ENCODE results near the gene ANKRD31.
"Not testable (repeated sequence)": the region's sequence is repeated elsewhere in the genome, so short reads cannot be mapped to it uniquely, and the experiment has no call there.

The ANKRD31 gene, protein sequence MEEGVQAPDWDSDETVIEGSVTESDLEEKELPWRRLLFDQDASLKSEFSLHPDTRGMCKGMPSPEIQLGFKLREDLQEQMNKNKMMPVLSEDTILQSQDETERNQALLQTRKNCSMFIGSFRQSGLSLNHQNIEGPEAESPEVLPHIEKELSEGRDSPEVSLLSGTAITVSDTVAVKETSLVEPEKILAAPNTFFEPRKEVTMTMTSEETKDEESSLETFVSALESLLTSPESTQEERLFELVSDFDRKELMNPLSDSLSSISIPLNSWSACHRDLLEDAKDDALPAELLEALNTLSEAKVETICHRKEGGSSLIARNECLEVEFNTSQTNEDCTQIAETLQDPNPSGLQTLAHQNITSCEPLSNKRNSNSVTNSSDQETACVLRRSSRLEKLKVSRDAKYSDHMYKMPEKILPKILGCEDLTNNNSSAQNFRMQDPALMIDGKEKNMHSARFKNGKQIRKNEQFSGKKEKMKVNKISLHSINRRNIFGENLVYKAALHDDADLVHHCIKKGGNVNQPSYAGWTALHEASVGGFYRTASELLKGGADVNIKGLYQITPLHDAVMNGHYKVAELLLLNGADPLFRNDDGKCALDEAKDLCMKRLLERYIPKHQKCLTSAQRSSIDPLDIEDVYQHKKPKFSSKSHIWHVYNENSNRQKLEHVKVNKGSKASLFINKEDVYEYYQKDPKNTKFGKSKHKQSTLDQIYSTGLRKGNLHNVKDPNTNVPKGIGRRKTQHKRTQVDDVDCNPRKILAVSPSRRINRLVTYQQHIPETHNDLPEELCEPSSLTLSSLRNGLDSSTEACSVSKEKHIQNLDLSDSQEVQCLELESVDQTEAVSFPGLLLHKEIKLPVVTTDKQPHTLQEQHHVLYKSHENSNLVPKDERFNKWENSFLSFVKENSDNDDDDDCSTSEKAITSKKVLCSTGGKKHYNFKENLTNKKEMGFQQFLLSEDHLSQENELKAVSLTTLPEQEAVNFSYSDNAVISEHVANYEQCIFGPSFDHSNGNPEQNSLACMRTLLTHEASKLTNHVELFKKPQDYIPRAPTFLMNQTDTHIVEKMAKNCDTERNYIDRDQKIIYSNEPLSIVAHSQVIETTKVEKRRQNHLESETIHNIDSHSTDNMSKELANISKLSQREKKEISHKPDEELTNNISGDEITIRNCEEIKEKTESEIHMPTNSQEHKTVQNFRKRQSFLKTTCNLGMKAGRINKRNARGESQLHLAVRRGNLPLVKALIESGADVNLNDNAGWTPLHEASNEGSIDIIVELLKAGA (N-terminal part only)

DNA sequence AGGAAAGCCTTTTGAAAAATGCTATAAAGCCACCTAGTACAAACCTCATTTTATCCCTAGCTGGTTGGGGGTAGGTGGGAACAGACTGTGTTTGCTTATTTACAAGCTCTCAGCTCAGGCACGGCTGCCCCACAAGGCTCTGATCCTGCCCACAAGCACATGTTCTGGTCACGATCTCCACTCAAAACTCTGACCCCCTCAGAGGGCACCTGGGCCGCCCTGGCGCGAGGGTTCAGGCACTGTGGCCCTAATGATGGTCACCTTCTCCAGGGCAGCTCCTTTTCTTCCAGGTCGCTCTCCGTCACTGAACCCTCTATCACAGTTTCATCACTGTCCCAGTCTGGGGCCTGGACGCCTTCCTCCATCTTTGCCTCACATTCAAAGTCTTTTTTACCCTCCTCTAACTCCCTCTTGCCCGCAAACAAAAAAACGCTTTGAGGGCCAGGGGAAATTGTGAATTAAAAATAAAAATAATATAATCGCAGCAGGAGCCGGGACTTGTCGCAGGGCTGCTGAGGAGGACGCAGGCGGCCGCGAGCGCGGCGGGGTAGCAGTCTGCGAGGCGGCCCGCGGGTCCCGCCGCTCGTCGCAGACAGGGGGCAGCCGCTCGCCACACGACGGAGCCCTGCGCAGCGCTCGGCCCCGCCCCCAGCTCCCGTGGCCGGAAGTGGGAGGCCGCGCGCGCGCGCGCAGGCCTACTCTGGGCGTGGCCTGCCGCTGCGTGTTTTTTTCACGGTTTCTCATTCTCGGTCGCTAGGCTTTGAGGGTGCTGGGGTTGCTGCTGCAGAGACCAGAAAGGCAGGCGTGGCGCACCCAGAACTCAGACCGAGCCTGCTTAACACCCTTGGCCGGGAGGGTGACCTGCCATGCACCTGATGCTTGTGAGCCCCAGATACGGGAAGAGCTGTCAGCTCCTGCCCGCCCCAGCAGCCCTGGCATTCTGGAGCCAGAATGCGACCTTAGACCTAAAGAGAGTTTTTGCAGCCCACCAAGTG, at the start of gene ANKRD31:
Gene ANKRD31 (minus strand): TSS at position 557 of the 995 bp plus-strand sequence. CDS start 192 bp downstream, at position 365.
- peak within 1 kb of the TSS; percentile 75 for H3K4me3 ChIP-seq (ENCODE audit: low read depth, low read length)
- peak; percentile 31 for DNase-seq (ENCODE audit: low read depth)

DNA sequence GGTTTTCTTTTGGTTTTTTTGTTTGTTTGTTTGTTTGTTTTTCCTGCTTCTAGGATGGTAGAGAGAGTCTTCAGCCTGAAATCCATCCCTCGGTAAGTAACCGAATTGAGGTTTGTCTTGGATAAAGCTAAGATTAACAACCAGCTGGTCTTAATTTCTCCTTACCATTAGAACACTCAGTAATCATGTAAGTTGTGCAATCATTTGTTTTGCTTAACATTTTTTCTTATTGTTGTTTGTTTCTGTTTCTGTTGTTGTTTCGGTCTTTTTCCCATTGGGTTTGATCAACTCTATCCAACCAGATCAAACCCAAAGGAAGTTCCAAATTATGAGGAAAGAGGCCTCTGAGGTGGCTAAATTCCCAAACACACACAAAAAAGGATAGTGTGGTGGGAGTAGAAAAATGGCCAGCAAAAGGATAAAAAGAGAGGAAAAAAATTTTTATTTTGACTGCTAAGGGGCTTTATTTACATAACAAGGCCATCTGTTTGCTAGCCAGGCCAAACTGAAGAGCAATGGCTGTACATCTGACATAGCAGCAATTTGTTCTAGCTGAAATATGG, 49.6 kb upstream of the ANKRD31 start:
- no peak for DNase-seq (ENCODE audit: low read depth)
- H3K4me3 ChIP-seq (ENCODE audit: low read depth, low read length) = no peak overlapping the region

DNA sequence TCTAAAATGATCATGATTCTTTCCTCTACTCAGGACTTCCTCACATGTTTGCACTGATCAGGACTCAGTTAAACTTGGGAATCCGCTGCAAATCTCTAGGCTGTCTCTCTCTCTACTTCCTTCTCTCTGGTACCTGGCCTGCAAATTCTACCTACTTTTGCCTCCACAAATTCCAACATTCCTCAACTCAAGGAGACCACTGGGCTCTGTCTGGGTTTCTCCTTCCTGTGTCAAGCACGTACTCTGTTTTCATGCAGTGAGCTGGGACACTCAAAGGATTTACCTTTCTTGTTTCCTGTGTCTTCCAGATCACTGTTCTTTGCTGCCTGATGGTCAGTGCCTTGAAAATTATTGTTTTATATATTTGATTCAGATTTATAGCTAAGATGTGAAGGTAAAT, 45.9 kb upstream of the ANKRD31 start:
- H3K4me3 ChIP-seq (ENCODE audit: low read depth, low read length) = no peak overlapping the region
- DNase-seq (ENCODE audit: low read depth) = no peak

DNA sequence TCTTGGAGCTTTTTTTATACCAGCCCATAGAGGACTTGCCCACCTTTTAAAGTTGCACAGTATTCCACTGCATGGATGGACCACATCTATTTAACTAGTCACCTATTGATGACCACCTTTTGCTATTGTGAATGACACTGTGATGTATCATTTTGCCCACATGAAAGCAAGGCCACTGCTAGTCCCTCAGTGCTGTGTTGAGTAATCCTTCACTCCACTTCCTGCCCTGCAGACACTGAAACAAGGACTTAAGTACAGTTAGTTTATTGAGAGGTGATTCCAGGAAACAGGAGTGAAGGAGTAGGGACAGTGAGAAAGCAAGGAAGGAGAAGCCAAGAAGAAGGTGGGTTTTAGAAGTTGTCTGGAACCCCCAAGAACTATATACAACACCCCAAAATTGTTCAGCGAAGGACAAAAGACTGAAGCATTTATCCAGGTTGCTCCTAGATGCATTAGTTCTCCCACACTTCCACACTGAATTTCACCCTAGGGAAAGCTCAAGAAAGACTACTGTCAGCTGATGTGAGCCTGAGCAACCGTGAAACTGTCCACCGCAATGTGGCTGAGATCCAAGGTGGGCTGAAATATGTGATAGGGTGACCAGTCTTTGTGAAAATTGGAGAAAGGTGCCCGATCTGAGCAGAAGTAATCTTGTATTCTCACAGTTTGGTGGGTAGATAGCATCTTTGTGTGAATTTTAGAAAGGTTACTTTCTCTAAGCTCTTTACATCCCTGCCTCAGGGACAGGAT, 45.2 kb upstream of the ANKRD31 start:
- DNase-seq (ENCODE audit: low read depth) = no peak
- no peak overlapping the region for H3K4me3 ChIP-seq (ENCODE audit: low read depth, low read length)

DNA sequence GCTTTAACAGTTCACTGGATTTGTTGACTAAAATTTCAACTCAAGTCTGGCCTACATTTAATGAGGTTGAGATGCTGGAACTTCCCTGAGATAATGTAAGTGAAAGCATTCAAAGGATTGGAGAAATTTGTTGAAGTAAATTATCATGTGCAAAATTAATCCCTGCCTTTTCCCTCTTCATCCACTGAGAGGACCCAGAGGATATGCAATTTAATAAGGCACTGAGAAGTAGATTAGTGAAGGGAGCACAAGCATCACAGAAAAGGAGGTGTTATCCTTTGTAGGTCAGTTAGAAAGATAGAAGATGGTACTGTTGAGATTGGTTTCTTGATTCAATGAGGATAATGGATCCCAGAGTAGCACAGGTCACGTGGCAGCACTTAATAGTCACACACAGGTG, 42.6 kb upstream of the ANKRD31 start:
- DNase-seq (ENCODE audit: low read depth) = no peak

DNA sequence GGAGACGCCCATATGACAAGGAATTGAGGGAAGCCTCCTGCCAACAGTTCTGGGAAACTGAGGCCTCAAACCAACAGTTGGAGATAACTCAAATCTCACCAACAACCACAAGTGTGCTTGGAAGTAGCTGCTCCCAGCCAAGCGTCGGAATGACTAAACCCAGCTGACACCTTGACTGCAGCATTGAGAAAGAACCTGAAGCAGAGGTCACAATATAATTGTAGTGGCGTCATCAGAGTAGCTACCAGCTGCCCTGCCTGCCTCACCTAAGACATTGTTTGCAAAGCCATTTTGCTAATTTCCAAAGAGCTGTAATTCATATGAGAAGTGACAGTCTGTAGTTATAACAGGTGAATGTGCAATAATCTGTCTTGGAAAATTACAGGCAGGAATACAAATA, 40.8 kb upstream of the ANKRD31 start:
- H3K4me3 ChIP-seq (ENCODE audit: low read depth, low read length) = no peak overlapping the region
- no peak for DNase-seq (ENCODE audit: low read depth)

More for the DNA sequence above, 42.6 kb upstream of the ANKRD31 start:
- no peak overlapping the region for H3K4me3 ChIP-seq (ENCODE audit: low read depth, low read length)

DNA sequence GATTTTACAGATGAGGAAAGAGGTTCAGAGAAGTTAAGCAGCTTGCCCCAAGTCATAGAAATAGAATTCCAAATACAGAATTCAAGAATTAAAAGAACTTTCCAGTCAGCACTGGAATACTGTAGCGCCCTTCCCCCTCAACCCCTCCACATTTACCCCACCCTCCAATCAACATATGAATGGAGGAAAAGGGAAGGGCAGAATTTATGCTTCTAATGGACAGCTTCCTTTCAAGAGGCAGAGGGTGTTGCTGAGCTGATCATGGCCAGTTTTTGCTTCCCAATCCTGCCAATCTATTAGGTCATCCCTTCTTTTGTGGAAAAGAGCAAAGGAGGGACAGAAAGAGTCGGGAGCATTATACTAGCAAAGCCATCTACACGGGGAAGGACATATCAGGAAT, 39.1 kb upstream of the ANKRD31 start:
- H3K4me3 ChIP-seq (ENCODE audit: low read depth, low read length) = no peak overlapping the region
- no peak for DNase-seq (ENCODE audit: low read depth)

DNA sequence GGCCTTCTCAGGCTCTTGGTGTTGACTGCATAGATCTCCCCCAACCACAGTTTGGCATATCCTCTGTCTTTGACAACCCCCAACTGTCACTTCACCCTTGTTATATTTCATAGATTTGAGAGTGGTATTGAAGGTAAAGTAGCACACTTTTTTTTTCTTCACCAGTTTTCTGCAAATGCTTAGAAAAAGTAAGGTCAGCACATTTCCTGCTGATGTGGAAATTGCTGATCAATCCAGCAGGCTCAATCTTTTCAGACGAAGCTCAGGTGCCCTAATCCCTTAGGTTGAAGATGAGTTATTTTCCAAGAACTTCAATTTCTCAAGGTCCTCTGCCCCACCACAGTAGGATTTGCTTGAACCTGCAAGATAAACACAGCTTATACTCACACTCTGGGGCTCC, 38.5 kb upstream of the ANKRD31 start:
- no peak overlapping the region for H3K4me3 ChIP-seq (ENCODE audit: low read depth, low read length)
- no peak for DNase-seq (ENCODE audit: low read depth)

DNA sequence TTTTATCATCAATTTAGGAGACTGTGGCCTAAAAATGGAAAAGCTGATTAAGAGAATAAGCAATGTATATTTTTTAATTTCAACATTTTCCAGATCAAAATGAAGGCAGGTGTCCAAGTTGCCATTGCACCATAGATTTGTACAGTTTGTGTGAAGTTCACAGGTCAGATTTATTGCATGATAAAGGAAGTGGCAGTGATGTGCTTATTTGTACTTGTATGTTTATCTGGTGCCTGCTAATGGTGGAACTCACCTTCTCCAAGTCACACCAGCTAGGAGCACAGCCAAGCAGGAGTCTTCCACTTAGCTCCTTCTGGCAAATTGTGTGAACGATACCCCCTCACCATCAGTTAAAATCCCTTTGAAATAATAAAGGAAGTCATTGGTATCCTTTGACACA, 37.8 kb upstream of the ANKRD31 start:
- H3K4me3 ChIP-seq (ENCODE audit: low read depth, low read length) = no peak overlapping the region
- DNase-seq (ENCODE audit: low read depth) = no peak

DNA sequence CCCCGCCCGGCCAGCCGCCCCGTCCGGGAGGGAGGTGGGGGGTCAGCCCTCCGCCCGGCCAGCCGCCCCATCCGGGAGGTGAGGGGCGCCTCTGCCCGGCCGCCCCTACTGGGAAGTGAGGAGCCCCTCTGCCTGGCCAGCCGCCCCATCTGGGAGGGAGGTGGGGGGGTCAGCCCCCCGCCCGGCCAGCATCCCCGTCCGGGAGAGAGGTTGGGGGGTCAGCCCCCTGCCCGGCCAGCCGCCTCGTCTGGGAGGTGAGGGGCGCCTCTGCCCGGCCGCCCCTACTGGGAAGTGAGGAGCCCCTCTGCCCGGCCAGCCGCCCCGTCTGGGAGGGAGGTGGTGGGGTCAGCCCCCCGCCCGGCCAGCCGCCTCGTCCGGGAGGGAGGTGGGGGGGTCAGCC, 33.9 kb upstream of the ANKRD31 start:
- not testable (repeated sequence) for DNase-seq (ENCODE audit: low read depth); H3K4me3 ChIP-seq (ENCODE audit: low read depth, low read length)

DNA sequence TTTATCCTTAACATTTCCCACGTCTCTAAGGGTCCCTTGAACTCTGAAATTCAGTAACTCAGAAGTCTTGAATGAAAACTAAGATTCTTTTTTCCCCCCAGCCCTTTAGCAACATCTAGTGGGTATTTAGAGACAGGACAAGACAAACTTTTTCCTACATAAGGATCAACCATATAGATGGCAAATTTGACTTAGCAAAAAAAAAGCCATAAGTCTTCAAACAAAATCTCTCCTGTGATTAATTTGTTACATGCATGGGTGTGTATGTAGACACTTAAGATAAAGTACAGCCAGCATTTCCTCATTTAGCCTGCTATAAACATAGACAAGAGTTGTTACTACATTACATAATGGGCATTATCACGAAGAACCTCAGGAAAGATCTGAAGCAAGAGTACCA, 29.1 kb upstream of the ANKRD31 start:
- no peak overlapping the region for H3K4me3 ChIP-seq (ENCODE audit: low read depth, low read length)
- peak; percentile 14 for DNase-seq (ENCODE audit: low read depth)

DNA sequence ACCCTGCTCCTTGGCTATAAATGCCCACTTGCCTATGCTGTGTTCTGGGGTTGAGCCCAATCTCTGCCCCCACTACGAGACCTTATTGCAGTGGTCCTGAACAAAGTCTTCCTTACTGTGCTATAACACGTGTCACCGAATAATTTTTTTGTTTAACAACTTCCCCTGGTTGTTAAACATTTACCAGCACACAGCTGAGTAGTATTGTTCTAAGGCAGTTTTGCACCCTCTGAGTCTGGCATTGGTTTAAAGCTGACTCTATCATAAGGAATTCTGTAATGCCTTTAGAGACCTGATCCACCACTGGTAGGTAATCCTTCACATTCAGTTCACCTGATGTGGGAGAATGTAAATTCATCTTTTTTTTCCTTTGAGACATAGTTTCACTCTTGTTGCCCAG, 25.6 kb upstream of the ANKRD31 start:
- no peak for DNase-seq (ENCODE audit: low read depth)

DNA sequence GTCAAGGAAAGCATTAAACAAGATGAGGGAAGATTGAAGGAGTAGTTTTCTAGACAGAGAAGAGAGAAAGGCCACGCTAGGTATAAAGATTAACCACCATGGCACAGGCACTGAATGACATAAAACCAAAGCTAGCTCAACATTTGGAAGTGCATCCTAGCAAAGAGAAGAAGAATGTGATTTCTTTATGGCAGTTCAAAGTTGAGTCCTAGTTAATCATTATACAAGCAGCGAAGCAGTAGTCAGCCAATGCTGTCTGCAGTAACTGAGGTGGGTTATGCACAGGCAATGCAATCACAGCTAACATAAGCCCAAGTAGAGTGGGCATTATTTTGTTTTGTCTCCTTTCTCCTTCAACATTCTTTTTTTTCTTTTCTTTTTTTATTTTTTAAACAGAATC, 24.0 kb upstream of the ANKRD31 start:
- no peak for DNase-seq (ENCODE audit: low read depth)
- H3K4me3 ChIP-seq (ENCODE audit: low read depth, low read length) = no peak overlapping the region

More for the DNA sequence above, 25.6 kb upstream of the ANKRD31 start:
- no peak overlapping the region for H3K4me3 ChIP-seq (ENCODE audit: low read depth, low read length)

DNA sequence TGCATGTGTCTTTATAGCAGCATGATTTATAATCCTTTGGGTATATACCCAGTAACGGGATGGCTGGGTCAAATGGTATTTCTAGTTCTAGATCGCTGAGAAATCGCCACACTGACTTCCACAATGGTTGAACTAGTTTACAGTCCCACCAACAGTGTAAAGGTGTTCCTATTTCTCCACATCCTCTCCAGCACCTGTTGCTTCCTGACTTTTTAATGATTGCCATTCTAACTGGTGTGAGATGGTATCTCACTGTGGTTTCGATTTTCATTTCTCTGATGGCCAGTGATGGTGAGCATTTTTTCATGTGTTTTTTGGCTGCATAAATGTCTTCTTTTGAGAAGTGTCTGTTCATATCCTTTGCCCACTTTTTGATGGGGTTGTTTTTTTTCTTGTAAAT, 13.8 kb upstream of the ANKRD31 start:
- H3K4me3 ChIP-seq (ENCODE audit: low read depth, low read length); DNase-seq (ENCODE audit: low read depth): not testable (repeated sequence)

DNA sequence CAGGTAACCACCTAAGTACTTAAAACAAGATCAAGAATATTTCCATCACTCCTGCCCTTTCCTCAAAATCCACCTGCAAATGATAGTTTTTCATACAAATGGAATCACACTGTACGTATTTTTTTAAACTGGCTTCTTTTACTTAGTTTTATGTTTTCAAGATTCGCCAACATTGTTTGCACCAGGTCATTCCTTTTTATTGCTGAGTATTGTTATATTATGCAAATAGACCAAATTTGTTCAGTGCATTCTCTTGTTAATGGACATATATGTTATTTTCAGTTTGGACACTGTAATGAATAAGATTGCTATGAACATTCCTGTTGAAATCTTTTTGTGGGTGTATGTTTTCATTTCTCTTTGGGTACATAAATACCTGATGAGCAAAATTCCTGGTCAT, 8.3 kb upstream of the ANKRD31 start:
- no peak for DNase-seq (ENCODE audit: low read depth)
- no peak overlapping the region for H3K4me3 ChIP-seq (ENCODE audit: low read depth, low read length)

DNA sequence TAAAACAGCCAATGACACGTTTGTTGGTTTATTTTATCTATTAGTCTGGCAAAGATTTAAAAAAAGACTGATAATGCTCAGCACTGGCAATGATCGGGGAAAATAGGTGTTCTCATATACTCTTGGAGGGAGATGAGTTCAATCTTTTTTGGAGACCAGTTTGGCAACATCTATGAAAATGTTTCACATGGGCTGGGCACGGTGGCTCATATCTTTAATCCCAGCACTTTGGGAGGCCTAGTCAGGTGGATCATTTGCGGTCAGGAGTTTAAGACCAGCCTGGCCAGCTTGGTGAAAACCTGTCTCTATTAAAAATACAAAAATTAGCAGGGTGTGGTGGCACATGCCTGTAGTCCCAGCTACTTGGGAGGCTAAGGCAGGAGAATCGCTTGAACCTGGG, 6.8 kb upstream of the ANKRD31 start:
- H3K4me3 ChIP-seq (ENCODE audit: low read depth, low read length) = no peak overlapping the region
- no peak for DNase-seq (ENCODE audit: low read depth)

DNA sequence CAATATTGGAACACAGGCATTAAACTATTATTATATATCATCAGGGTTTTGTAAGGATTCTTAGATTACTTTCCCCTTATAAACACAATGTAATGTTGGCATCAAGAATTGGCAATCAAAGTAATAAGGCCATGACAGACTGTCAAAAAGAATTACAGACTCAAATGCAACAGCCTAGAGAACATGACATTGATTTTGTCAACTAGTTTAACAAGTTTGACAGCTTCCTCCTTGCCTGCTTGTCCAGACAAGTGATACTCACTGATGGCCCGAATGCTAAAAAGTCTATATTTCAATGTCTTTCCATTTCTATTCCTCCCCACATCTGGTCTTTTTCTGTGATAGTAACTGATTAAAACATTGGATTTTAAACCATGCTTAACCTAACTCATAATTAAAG, 6.4 kb upstream of the ANKRD31 start:
- no peak overlapping the region for H3K4me3 ChIP-seq (ENCODE audit: low read depth, low read length)

DNA sequence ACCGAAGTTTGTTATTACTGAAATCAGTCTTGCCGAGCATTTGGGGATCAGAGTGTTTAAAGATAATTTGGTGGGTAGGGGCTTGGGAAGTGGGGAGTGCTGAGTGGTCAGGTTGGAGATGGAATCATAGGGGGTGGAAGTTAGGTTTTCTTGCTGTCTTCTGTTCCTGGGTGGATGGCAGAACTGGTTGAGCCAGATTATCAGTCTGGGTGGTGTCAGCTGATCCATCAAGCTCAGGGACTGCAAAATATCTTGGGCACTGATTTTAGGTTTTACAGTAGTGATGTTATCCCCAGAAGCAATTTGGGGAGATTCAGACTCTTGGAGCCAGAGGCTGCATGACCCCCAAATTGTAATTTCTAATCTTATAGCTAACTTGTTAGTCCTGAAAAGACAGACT, 5.4 kb upstream of the ANKRD31 start:
- H3K4me3 ChIP-seq (ENCODE audit: low read depth, low read length) = no peak overlapping the region
- DNase-seq (ENCODE audit: low read depth) = no peak

More for the DNA sequence above, 6.4 kb upstream of the ANKRD31 start:
- no peak for DNase-seq (ENCODE audit: low read depth)

All from skeletal muscle cell (primary cell).